Glutamatergic neuron (in vitro differentiated cells): ENCODE results near the gene CAPN9. TPM values are rescaled to one million over a fixed set of nuclear protein-coding genes. Genes with fewer than 3 reads are reported as not detected.
A peak's percentile ranks its signal among the peaks of the same experiment; 100 is the strongest.

ENCODE experiments used
- DNase-seq: peaks from one replicate; pipeline ENCODE4 v3.0.0; 2022
- H3K27ac Mint-ChIP-seq: one replicate; pipeline ENCODE4 v1.8.0; 2020; ENCODE audit warnings: mild to moderate bottlenecking, mixed read lengths, inconsistent platforms; ENCODE audit not compliant: unreplicated experiment
- H3K27me3 Mint-ChIP-seq: one replicate; pipeline ENCODE4 v1.8.0; 2020; ENCODE audit warnings: mild to moderate bottlenecking, moderate library complexity, mixed read lengths, inconsistent platforms; ENCODE audit not compliant: unreplicated experiment
- H3K36me3 Mint-ChIP-seq: one replicate; pipeline ENCODE4 v1.8.0; 2020; ENCODE audit warnings: mild to moderate bottlenecking, mixed read lengths, inconsistent platforms; ENCODE audit not compliant: unreplicated experiment
- H3K4me1 Mint-ChIP-seq: one replicate; pipeline ENCODE4 v1.8.0; 2020; ENCODE audit warnings: mild to moderate bottlenecking, low read depth, mixed read lengths, inconsistent platforms; ENCODE audit not compliant: unreplicated experiment
- H3K4me3 Mint-ChIP-seq: one replicate; pipeline ENCODE4 v1.8.0; 2020; ENCODE audit warnings: mild to moderate bottlenecking, mixed read lengths, inconsistent platforms; ENCODE audit not compliant: unreplicated experiment
- H3K9me3 Mint-ChIP-seq: one replicate; pipeline ENCODE4 v1.8.0; 2020; ENCODE audit warnings: mild to moderate bottlenecking, moderate library complexity, mixed read lengths, inconsistent platforms; ENCODE audit not compliant: unreplicated experiment
- total RNA-seq: library from RNA; stranded (reverse); fragmentation: NEBNext Ultra II Directional; extraction: Animal tissue kit (Norgen Biotek cat#: 25700); gene quantifications from one replicate; pipeline ENCODE4 v1.2.1, GENCODE V29; 2021; ENCODE audit not compliant: unreplicated experiment
- TF ChIP-seq, protein P1 (sequence below): fragments of 200-600 bp; sonication (generic); IDR thresholded peaks from one replicate; pipeline ENCODE4 v1.5.0; 2021; ENCODE audit not compliant: partially characterized antibody, unreplicated experiment

The CAPN9 gene
- total RNA-seq, 1 donor from 2014 or later = not detected

DNA sequence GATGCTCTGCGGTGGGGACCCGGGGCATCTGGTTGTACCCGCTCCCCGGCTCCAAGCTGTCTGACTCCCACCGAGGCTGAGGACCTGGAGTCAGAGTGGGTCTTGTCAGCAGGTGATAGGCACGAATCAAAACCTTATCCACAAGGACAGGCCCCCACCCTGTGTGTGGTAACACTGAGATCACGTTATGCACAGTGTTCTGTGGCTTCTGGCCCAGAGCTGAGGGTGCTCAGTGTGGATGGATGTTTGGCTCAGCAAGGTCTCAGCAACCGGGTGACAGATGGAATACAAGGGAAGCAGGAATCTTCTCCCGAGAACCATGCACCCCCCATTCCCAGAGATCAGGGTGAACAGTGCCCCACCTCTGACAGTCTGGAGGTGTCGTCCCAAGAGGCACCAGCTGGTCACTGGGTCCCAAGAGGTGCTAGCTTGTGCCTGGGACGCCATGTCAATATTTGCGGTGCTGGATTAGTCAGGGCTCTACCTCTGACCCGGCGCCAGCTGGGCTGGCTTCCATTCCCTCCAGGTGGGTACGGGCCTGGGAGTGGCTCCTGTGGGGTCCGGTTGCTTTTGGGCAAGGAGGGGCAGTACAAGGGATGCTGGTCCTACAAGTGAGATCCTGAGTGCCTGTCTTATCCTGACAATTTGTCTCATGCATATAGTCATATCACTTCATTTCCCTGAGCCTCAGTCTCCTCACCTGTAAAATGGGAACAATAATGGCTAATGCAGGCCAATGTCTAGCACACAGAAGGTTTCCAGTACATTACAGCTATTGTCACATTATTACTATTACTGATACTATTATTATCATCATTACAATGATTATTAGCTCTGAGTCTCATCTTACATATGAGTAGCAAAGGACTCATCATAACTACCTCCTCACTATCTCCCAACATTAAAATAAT lies 957 bp downstream of the CAPN9 start:
- DNase-seq = no peak
- H3K36me3 Mint-ChIP-seq = no peaks in the 10 kb centered on the region
- peaks cover 2% of the 10 kb centered on the region for H3K27me3 Mint-ChIP-seq
- TF ChIP-seq, protein P1, sequence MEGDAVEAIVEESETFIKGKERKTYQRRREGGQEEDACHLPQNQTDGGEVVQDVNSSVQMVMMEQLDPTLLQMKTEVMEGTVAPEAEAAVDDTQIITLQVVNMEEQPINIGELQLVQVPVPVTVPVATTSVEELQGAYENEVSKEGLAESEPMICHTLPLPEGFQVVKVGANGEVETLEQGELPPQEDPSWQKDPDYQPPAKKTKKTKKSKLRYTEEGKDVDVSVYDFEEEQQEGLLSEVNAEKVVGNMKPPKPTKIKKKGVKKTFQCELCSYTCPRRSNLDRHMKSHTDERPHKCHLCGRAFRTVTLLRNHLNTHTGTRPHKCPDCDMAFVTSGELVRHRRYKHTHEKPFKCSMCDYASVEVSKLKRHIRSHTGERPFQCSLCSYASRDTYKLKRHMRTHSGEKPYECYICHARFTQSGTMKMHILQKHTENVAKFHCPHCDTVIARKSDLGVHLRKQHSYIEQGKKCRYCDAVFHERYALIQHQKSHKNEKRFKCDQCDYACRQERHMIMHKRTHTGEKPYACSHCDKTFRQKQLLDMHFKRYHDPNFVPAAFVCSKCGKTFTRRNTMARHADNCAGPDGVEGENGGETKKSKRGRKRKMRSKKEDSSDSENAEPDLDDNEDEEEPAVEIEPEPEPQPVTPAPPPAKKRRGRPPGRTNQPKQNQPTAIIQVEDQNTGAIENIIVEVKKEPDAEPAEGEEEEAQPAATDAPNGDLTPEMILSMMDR = no peak
- peaks cover 34% of the 10 kb centered on the region for H3K4me1 Mint-ChIP-seq
- no peak overlapping the region for H3K27ac Mint-ChIP-seq
- H3K9me3 Mint-ChIP-seq = peaks cover 6% of the 10 kb centered on the region
- H3K4me3 Mint-ChIP-seq = no peak overlapping the region

DNA sequence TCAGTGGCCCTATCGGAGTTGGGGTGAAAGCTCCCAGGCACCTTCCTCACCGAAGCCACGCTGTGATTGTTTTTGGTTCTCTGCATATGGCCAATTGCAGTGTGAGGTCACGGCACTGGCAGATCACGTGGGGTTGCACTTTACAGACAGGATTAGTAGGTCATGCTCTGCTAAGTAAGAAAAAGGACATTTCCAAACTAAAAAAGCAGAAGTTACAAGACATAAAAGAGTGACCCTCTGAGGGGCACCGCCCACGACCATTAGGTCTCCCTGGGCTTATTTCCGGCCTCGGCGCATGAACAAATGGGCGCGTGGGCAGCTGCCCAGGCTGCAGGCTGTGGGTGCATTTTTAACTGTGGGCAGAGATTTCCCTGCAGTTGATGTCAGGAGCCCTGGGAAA lies 2.0 kb downstream of the CAPN9 start:
- H3K4me1 Mint-ChIP-seq = peaks cover 38% of the 10 kb centered on the region
- DNase-seq = no peak
- H3K9me3 Mint-ChIP-seq = peaks cover 6% of the 10 kb centered on the region
- no peak overlapping the region for H3K27ac Mint-ChIP-seq
- H3K4me3 Mint-ChIP-seq = no peak overlapping the region
- TF ChIP-seq, protein P1 = no peak
- peaks cover 3% of the 10 kb centered on the region for H3K27me3 Mint-ChIP-seq
- H3K36me3 Mint-ChIP-seq = no peaks in the 10 kb centered on the region

DNA sequence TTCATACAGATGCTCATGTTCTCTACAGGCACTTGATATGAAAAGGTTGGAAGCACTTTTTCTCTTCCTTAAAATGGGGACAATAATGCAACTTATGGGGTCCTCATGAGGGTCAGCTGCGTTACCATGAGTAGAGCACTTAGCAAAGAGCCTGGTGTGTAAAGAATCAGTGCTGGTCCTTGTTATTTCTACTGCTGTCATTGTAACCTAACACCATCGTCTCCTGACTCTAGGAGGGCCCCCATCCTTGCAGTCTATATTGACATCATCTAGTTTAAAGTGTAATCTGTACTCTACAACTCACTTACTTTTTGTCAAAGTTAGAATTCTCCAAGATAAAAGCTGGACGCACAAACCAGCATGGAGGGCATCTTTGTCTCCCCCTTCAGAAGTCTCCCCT lies 2.4 kb downstream of the CAPN9 start:
- H3K27ac Mint-ChIP-seq = no peak overlapping the region
- H3K9me3 Mint-ChIP-seq = peaks cover 6% of the 10 kb centered on the region
- no peak overlapping the region for H3K4me3 Mint-ChIP-seq
- TF ChIP-seq, protein P1 = no peak
- H3K36me3 Mint-ChIP-seq = no peaks in the 10 kb centered on the region
- H3K27me3 Mint-ChIP-seq = peaks cover 3% of the 10 kb centered on the region
- no peak for DNase-seq
- H3K4me1 Mint-ChIP-seq = peaks cover 38% of the 10 kb centered on the region

DNA sequence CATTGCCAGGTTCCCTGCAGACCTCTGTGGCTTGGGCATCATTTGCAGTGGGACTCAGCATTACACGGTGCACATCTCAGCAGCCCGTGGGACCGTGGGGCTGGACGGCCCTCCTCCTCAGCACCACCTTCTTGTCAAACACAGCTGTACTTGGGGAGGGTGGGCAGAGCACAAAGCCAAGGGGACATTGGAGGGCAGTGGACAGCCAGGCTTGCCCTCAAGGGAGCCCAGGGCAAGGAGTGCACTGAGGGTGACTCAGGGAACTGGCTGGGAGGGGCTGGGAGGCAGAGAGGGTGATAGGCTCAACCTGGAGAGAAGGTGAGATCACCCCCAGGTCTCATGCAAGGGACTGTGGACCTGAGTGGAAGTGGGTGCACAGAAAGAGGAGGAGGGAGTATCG lies 3.4 kb downstream of the CAPN9 start:
- H3K9me3 Mint-ChIP-seq = peaks cover 6% of the 10 kb centered on the region
- no peaks in the 10 kb centered on the region for H3K36me3 Mint-ChIP-seq
- peaks cover 34% of the 10 kb centered on the region for H3K4me1 Mint-ChIP-seq
- no peak overlapping the region for H3K27ac Mint-ChIP-seq
- TF ChIP-seq, protein P1 = no peak
- no peak for DNase-seq
- peaks cover 3% of the 10 kb centered on the region for H3K27me3 Mint-ChIP-seq
- H3K4me3 Mint-ChIP-seq = no peak overlapping the region

DNA sequence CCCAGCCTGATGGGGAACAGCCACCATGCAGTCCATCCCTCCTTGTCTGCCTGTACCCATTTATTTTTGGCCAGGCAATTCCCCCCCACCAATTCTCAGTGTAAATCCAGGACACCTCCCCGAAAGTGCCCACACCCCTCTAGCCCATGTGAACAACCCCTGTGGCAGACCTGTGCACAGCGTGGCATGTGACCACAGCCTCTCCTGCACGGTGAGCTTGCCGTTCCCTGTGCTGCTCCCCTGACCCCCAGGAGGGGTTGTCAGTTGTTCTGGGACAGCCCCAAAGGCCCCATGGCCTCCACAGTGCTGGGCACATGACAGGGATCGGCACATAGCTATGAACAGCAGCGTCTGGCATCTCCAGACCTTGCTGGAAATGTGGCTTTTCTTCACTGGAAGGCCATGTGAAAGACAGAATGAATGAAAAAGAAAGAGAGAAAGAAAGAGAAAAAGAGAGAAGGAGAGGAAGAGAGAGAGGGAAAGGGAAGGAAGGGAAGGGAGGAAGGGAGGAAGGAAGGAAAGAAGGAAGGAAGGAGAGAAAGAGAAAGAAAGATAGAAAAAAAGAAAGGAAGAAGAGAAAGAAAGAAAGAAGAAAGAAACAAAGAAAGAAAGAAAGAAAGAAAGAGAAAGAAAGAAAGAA lies 3.9 kb downstream of the CAPN9 start:
- peaks cover 6% of the 10 kb centered on the region for H3K9me3 Mint-ChIP-seq
- peak overlapping the region; percentile 23 for H3K4me3 Mint-ChIP-seq

More for the DNA sequence above, 3.9 kb downstream of the CAPN9 start:
- TF ChIP-seq, protein P1 = no peak
- H3K27me3 Mint-ChIP-seq = peaks cover 5% of the 10 kb centered on the region
- peak overlapping the region; percentile 26 for H3K27ac Mint-ChIP-seq
- H3K4me1 Mint-ChIP-seq = peaks cover 34% of the 10 kb centered on the region
- no peaks in the 10 kb centered on the region for H3K36me3 Mint-ChIP-seq
- DNase-seq = no peak
